Measurements from ENCODE around the gene SAMD5. TPM values are rescaled to one million over a fixed set of nuclear protein-coding genes. Genes with fewer than 3 reads are reported as not detected.

The SAMD5 gene
- total RNA-seq (2021) (4.3 and 6.1 TPM in 2 replicates), Bru-seq, nascent RNA (percentile 63 among the genes with signal in this experiment), BruChase-seq, experiment 1, labeled RNA remaining after a 2-hour chase (percentile 72 among the genes with signal in this experiment), BruChase-seq, experiment 2, labeled RNA remaining after a 6-hour chase (percentile 78 among the genes with signal in this experiment)
- long read RNA-seq, partial matches to known transcripts = 0 of 1 reads
- long read RNA-seq, other reads (novel, unspliced or antisense) = 1 of 1 reads

GRCh38 chr6:147508042-147508865 lies at the start of gene SAMD5:
TSS of gene SAMD5 (plus strand) at chr6:147508690. CDS start at chr6:147508929, 239 bp downstream.
- H3K4me1 ChIP-seq (ENCODE audit: insufficient read depth, low read length, poor library complexity, severe bottlenecking) = peaks cover 8% of the 10 kb centered on the region
- no peak for TF ChIP-seq EZH2 (IDR thresholded peaks at IDR 0.05; ENCODE audit: borderline replicate concordance, low read depth, low read length, poor library complexity, severe bottlenecking)
- TF ChIP-seq, protein P1, sequence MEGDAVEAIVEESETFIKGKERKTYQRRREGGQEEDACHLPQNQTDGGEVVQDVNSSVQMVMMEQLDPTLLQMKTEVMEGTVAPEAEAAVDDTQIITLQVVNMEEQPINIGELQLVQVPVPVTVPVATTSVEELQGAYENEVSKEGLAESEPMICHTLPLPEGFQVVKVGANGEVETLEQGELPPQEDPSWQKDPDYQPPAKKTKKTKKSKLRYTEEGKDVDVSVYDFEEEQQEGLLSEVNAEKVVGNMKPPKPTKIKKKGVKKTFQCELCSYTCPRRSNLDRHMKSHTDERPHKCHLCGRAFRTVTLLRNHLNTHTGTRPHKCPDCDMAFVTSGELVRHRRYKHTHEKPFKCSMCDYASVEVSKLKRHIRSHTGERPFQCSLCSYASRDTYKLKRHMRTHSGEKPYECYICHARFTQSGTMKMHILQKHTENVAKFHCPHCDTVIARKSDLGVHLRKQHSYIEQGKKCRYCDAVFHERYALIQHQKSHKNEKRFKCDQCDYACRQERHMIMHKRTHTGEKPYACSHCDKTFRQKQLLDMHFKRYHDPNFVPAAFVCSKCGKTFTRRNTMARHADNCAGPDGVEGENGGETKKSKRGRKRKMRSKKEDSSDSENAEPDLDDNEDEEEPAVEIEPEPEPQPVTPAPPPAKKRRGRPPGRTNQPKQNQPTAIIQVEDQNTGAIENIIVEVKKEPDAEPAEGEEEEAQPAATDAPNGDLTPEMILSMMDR (conservative IDR thresholded peaks at IDR 0.05; ENCODE audit: low read depth, low read length) = no peak
- H3K4me3 ChIP-seq (ENCODE audit: low read depth, low read length, poor library complexity, severe bottlenecking) = peak within 1 kb of the TSS; percentile 78
- BruUV-seq (replicated peaks) = no TSS peak
- H3K27me3 ChIP-seq (replicated peaks; ENCODE audit: insufficient read depth, low read depth, low read length, poor library complexity) = peaks cover 12% of the 10 kb centered on the region
- POLR2A ChIA-PET (ENCODE audit: low non-redundant PET) = no interaction called here
- DNase-seq (ENCODE audit: low spot score) = peak; percentile 83
- no peaks in the 10 kb centered on the region for H3K9me3 ChIP-seq (ENCODE audit: low read depth, low read length, poor library complexity, severe bottlenecking)
- H3K27ac ChIP-seq (ENCODE audit: low read depth, low read length, poor library complexity, severe bottlenecking) = peak within 1 kb of the TSS; percentile 59
- intact Hi-C loops (cut with micrococcal nuclease; ENCODE audit: unreplicated experiment) = loop anchor here (5.0 to 10.0 kb wide), 5 partner anchors 169 to 954 kb away; no protein-coding TSS in a partner anchor
- CTCF ChIA-PET = no interaction called here
- H3K36me3 ChIP-seq (ENCODE audit: insufficient read depth, low read length, poor library complexity, severe bottlenecking) = no peaks in the 10 kb centered on the region

GRCh38 chr6:147459780-147460179 lies 48.7 kb upstream of the SAMD5 start:
- intact Hi-C loops (cut with micrococcal nuclease; ENCODE audit: unreplicated experiment) = no loop called here
- CTCF ChIA-PET = no interaction called here
- BruUV-seq (replicated peaks) = no TSS peak

DNA sequence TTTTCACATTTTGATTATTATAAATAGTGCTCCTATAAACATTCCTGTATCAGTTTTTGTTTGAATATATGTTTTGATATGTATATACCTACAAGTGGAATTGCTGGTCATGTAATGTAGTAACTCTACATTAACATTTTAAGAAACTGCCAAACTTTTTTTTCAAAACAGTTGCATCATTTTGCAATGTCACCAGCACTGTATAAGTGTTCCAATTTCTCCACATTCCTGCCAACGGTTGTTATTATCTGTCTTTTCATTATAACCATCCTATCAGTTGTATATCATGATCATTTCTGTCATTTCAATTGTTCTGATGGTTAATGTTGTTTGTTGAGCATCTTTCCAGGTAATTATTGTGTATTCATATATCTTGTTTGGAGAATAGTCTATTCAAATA lies 44.8 kb upstream of the SAMD5 start:
- BruUV-seq (replicated peaks) = no TSS peak
- peaks cover 21% of the 10 kb centered on the region for H3K4me1 ChIP-seq (ENCODE audit: insufficient read depth, low read length, poor library complexity, severe bottlenecking)
- no peaks in the 10 kb centered on the region for H3K36me3 ChIP-seq (ENCODE audit: insufficient read depth, low read length, poor library complexity, severe bottlenecking)
- POLR2A ChIA-PET (ENCODE audit: low non-redundant PET) = no interaction called here
- TF ChIP-seq, protein P1 (conservative IDR thresholded peaks at IDR 0.05; ENCODE audit: low read depth, low read length) = no peak
- no peak for TF ChIP-seq EZH2 (IDR thresholded peaks at IDR 0.05; ENCODE audit: borderline replicate concordance, low read depth, low read length, poor library complexity, severe bottlenecking)
- H3K4me3 ChIP-seq (ENCODE audit: low read depth, low read length, poor library complexity, severe bottlenecking) = no peak overlapping the region
- H3K27ac ChIP-seq (ENCODE audit: low read depth, low read length, poor library complexity, severe bottlenecking) = no peak overlapping the region
- H3K27me3 ChIP-seq (replicated peaks; ENCODE audit: insufficient read depth, low read depth, low read length, poor library complexity) = no peaks in the 10 kb centered on the region
- DNase-seq (ENCODE audit: low spot score) = no peak
- intact Hi-C loops (cut with micrococcal nuclease; ENCODE audit: unreplicated experiment) = no loop called here
- CTCF ChIA-PET = no interaction called here
- no peaks in the 10 kb centered on the region for H3K9me3 ChIP-seq (ENCODE audit: low read depth, low read length, poor library complexity, severe bottlenecking)

More at GRCh38 chr6:147459780-147460179, 48.7 kb upstream of the SAMD5 start:
- Histone ChIP-seq H3K27ac (ENCODE audit: low read depth, low read length, poor library complexity, severe bottlenecking) (no peak overlapping the region), H3K4me3 (ENCODE audit: low read depth, low read length, poor library complexity, severe bottlenecking) (no peak overlapping the region), H3K27me3 (replicated peaks; ENCODE audit: insufficient read depth, low read depth, low read length, poor library complexity) (no peaks in the 10 kb centered on the region), H3K36me3 (ENCODE audit: insufficient read depth, low read length, poor library complexity, severe bottlenecking) (no peaks in the 10 kb centered on the region), H3K4me1 (ENCODE audit: insufficient read depth, low read length, poor library complexity, severe bottlenecking) (peaks cover 8% of the 10 kb centered on the region), H3K9me3 (ENCODE audit: low read depth, low read length, poor library complexity, severe bottlenecking) (no peaks in the 10 kb centered on the region)
- peak; percentile 44 for DNase-seq (ENCODE audit: low spot score)
- POLR2A ChIA-PET (ENCODE audit: low non-redundant PET) = no interaction called here
- TF ChIP-seq, protein P1 (conservative IDR thresholded peaks at IDR 0.05; ENCODE audit: low read depth, low read length) = no peak
- no peak for TF ChIP-seq EZH2 (IDR thresholded peaks at IDR 0.05; ENCODE audit: borderline replicate concordance, low read depth, low read length, poor library complexity, severe bottlenecking)
